ENCODE data around the gene SMKR1.
"Not testable (repeated sequence)": the region's sequence is repeated elsewhere in the genome, so short reads cannot be mapped to it uniquely, and the experiment has no call there.

Gene SMKR1

DNA sequence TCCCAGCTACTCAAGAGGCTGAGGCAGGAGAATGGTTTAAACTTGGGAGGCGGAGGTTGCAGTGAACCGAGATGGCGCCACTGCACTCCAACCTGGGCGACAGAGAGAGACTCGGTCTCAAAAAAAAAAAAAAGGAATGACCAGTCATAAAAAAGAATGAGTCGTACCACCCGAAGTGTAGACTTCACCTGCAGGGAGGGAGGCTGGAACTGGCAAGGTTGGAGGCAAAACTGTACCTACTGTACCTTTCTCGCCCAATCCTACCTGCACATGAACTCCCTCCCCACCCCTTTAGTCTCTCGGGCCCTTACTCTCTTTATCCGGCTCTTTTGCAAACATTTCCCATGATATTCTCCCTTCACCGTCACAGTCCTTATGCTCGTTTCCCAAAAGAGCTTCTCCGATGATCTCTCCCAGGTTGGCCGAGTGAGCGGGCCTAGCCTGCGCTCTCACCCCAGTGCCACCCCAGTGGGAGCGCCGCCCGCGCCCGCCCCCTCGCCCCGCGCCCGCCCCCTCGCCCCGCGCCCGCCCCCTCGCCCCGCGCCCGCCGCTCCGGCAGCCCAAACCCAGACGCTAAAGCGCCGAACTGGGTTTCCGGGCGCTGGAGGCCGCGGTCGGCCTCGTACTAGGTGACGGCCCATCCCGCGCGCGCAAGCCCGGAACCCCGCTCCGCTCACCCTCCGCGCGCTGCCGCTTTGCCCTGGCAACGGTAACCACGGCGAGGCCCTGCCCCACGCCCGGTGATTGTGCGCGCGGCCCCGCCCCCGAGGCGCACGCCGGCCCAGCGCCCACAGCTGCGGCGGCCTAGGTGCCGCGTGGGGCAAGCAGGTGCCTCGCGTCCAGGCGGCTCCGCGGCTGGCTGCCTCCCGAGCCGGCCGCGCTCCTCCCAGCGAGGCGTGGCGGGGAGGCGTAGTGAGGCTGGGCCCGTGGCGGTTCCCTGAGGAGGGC lies at the start of gene SMKR1:
Gene SMKR1 (plus strand): TSS at position 772 of the 948 bp plus-strand sequence. CDS start 294 bp downstream, outside the sequence.
- DNase-seq (ENCODE audit: low spot score) = peak; percentile 93

DNA sequence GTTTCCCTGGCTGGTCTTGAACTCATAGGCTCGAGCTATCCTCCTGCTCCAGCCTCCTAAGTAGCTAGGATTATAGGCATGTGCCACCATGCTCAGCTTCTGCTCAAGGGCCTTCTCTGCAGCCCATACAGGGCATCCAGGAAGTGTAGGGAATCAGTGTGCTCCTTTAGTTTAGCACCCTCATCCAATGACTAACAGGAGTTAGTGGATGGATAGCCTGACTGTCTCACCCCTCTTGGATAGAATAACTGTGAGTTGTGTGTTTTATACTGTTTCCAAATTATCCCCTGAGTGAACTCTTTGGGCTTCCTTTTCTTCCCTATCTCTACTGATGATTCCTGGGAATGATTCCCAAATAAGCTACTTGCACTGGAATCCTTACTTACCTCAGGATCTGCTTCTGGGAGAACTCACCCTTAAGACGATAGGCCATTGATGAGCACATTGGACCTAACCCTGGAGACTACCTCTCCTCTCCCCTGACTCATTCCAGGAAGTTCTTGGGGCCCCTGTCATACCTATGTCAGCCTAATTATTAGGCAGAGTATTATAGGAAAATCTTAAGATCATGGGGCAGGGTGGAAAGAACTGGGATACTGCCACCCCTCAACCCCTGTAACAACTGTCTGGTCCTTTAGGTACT lies 49.6 kb upstream of the SMKR1 start:
- peak; percentile 14 for DNase-seq (ENCODE audit: low spot score)

DNA sequence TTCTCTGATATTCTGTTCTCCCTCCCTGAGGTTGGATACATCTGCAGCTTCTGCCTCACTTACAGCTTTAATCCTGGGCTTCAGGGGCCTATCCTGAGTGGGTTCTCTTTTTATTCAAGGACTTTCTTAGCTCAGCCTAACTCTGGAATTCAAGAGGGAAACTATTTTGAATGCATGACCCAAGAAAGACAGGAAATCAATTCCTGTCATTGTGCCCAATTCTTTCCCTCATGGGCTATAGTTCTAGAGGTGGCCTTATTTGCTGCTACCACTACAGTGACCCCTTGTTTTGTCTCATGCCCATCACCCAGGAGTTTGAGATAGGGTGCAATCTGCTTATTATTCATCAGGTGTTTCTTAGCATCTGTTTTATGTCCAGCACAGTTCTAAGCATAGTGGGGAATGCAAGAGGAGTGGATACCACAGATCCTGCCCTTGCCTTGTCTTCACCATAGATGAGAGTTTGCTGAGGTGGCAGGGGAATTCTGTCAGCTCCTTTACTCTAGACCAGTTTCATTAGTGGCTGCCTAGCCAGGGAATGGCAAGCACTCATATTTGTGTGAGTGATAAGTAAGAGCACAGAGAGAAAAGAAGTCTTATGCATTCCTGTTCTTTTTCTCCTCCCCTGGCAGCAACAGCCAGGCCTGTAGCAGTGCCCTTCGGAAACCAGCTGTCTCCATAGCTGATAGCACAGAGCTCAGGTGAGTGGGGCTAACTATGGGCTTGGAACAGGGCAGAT lies 48.7 kb upstream of the SMKR1 start:
- no peak for DNase-seq (ENCODE audit: low spot score)

DNA sequence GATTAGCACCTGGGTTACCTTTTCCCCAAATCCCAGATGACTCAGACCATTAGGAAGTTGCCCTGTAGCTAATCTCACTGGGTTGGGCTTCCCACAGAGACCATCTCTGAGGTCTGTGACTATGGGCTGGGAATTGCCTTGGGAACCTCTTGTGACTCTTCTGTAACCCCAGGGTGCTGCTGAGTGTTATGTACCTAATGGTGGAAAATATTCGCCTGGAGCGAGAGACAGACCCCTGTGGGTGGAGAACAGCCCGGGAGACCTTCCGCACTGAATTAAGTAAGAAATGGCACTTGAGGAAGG lies 48.1 kb upstream of the SMKR1 start:
- peak; percentile 58 for DNase-seq (ENCODE audit: low spot score)

DNA sequence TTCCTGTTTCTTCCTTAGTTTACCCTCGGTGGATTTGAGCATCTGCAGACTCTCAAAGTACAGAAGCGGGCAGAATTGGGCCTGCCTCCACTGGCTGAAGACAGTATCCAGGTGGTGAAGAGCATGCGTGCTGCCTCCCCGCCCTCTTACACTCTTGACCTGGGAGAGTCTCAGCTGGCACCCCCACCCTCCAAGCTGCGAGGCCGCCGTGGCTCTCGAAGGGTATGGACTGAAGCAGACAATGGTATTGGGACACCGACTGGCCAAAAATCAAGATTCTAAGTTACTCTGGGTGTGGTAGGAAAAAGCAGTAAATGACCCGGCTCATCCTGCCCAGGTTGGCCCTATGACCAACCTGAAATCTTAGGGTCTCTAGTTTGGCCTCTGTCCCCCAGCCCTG lies 45.9 kb upstream of the SMKR1 start:
- DNase-seq (ENCODE audit: low spot score) = no peak

DNA sequence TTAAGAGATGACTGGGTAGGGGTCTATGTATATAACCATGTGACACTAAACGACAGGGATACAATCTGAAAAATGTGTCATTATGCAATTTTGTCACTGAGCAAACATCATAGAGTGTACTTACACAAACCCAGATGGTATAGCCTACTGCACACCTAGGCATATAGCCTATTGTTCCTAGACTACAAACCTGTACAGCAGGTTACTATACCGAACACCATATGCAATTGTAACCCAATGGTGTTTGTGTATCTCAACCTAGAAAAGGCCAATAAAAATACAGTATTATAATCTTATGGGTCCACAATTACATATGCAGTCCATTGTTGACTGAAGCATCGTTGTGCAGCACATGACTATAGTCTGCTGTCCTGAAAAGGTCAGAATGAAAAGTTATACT lies 45.2 kb upstream of the SMKR1 start:
- DNase-seq (ENCODE audit: low spot score) = no peak

DNA sequence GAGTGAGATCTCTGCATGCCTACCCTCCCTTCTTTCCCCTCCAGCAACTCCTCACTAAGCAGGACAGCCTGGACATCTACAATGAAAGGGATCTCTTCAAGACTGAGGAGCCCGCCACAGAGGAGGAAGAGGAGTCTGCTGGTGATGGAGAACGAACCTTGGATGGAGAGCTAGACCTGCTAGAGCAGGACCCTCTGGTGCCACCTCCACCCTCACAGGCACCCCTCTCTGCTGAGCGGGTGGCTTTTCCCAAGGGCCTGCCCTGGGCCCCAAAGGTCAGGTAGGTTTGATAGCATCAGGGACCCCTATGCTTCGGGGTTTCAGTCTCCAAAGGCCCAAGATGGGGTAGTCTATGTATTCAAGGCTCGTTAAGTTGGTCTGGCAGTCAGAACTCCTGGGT lies 44.2 kb upstream of the SMKR1 start:
- DNase-seq (ENCODE audit: low spot score) = no peak

DNA sequence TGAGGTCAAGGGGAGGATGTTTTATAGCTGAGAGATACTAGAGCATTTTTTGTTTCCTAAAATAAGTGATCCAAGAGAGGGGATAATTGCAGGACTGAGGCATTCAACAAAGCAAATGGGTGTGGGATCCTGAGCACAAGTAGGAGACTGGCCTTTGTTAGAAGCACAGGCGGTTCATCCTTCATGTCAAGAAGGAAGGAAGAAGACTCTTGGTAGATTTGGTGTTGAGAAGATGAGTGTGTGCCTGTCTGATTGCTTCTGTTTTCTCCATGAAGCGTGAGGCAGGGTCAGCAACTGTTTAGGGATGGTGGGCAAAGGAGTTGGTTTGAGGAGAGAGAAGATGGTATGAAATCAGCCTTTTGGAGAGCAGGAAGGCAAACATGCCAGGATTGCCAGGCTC lies 40.5 kb upstream of the SMKR1 start:
- no peak for DNase-seq (ENCODE audit: low spot score)

DNA sequence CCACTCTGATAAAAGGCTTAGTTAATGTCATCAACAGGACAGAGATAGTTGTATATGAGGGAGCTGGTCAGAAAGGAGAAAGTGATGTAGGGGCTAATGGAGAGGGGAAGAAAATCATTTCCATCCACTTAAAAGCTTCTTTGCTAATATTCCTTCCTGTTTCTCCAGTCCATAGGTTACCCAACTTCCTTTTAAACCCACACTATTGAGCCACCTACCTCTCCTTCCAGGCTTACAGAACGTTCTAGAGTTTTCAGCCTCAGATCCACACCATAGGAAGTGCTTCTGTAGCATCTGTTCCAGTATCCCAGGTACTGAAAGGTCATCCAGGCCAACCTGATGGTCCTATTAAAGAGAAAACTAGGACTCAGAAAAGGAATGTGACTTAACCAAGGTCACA lies 39.9 kb upstream of the SMKR1 start:
- no peak for DNase-seq (ENCODE audit: low spot score)

DNA sequence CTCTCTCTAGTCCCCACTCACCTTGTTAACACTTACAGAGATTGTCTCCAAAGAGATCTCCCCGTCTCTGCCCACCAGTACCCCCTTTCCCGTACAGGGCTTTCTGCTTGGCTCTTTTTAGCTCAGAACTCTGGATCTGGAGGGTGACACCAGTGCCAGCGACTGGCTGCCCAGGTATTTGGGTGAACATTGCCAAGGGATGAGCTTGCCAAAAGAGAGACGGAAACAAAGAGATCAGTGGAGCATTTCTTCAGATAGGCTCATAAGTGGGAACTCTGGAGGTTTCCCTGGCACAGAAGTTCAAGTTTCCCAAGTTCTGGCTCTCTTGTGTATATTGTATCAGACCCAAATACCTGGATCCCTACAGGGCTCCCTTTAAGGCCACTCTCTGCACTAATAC lies 38.1 kb upstream of the SMKR1 start:
- DNase-seq (ENCODE audit: low spot score) = no peak

DNA sequence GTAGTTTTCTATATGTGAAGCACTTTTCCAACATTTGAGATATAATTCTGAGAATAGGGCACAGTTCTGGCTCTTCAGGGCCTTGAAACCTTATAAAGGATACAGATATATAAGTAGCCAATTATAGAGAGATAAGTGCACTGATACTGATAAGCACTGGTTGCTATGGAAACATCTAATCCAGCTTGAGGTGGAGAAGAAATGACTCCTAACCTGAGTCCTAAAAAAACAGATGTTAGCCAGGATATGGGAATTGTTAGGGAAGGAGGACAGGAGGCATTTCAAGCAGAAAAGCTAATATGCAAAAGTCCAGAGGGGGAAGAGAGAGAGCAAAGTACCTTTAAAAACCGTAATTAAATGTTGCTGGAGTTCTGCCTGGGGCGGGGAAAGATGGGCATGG lies 37.3 kb upstream of the SMKR1 start:
- no peak for DNase-seq (ENCODE audit: low spot score)

DNA sequence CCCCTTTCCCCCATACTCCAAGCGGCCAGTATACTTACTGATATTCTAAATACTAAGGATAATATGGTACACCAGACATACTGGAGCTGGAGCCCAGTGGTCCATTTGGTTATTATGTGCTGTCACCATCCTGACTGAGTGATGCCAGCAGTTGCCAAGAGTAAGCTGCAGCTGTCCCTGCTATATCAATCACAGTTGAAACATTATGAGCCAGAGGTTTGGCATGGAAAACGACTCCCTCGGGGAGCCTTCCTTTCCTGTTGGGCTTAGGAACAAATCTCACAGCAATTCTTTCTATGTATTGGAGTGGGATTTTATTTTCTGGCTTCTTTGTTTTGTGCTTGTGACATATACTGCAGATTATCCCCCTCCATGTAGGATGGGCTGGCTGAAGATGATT lies 35.5 kb upstream of the SMKR1 start:
- DNase-seq (ENCODE audit: low spot score) = no peak

DNA sequence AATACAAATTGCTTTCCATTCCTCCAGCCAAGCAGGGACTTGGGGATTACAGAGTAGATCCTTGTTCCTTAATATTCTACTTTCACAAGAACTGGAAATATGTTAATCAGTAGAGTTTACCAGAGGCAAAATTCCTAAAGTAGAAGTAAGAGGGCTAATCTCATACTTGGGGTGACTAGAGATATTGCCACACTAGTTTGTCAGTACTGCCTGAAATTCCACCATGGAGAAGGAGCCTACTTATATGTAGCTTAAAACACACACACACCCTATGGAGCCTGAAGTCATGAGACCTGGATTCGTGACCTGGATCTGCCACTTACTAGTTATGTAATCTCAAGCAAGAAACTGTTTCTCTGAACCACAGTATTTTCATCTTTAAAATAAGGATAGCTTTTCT lies 34.2 kb upstream of the SMKR1 start:
- DNase-seq (ENCODE audit: low spot score) = no peak

DNA sequence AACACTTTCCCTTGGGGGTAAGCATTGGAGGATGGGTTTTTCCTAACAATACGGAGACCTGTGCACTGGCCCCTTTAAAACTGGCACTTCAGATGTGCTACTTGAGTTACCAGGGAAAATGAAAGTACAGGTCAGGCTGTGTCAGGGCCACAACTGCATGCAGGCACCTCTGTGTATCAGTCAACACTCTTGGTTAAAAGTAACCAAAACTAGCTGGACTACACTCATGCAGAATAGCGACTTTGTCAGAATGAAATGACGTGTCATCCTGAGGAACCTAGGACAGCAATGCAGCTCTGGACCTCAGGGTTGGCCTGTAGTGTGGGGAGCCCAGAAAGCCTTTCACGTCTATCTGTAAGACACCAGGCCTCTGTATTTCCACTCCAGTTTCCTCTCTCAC lies 33.8 kb upstream of the SMKR1 start:
- DNase-seq (ENCODE audit: low spot score) = no peak

DNA sequence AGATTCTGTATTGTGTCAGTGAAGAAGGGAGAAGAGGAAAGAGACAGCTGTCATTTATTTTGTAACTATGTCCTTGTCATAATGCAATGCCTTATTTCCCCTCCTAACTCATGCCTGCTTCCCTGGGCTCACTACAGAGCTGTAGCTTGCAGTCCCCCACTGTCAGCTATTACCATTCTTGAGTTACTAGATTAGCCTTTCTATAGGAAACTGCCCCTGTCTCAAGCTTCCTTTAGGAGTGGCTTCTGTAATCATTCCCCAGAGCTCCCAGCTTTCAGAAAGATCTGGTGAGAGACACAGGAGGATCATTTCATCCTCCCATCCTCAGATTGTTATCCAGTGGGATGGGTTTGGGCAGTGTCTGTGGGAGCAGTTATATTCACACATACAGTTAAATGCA lies 32.4 kb upstream of the SMKR1 start:
- no peak for DNase-seq (ENCODE audit: low spot score)

DNA sequence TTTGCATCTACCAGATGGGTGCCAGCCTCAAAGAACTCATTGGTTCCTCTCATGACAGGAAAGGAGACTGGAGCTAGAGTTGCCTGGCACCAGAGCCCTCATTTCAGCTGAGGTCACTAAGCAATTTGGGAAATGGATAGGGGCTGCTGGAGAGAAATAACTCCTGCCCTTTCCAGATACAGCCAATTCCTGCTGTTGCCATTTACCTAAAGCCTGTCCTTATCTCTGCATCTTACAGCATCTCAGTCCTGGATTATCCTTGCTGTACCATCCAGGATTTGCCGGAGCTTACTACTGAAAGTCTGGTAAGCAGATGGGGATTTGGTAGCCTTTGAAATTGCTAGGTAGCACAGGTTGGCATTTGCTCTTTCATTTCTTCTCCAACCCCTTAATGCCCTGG lies 31.9 kb upstream of the SMKR1 start:
- no peak for DNase-seq (ENCODE audit: low spot score)

DNA sequence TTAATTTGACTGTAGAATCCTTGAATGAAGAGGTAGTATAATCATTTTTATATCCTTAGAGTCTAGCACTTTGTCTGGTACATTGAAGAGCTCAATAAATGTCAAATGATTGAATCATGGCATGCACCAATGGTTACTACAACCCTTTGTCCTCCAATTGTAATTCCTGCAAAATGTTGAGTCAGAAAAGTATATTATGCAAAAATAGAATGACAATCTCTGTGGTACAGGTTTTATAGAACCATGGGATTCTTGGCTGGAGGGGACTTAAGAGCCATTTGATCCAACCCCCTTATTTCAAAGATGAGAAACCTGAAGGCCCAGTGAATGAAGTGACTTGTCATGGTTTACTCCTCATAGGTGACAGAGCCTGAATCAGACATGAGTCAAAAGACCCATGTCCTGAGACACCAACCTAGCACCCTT lies 30.9 kb upstream of the SMKR1 start:
- DNase-seq (ENCODE audit: low spot score) = no peak

DNA sequence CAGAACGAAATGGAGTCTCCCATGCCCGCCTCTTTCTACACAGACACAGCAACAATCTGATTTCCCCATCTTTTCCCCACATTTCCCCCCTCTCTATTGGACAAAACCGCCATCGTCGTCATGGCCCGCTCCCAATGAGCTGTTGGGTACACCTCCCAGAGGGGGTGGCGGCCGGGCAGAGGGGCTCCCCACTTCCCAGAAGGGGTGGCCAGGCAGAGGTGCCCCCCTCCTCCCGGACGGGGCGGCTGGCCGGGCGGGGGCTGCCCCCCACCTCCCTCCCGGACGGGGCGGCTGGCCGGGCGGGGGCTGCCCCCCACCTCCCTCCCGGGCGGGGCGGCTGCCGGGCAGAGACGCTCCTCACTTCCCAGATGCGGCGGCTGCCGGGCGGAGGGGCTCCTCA lies 26.4 kb upstream of the SMKR1 start:
- DNase-seq (ENCODE audit: low spot score) = not testable (repeated sequence)

DNA sequence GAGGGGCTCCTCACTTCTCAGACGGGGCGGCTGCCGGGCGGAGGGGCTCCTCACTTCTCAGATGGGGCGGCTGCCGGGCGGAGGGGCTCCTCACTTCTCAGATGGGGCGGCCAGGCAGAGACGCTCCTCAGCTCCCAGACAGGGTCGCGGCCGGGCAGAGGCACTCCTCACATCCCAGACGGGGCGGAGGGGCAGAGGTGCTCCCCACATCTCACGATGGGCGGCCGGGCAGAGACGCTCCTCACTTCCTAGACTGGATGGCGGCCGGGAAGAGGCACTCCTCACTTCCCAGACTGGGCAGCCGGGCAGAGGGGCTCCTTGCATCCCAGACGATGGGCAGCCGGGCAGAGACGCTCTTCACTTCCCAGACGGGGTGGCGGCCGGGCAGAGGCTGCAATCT lies 25.9 kb upstream of the SMKR1 start:
- not testable (repeated sequence) for DNase-seq (ENCODE audit: low spot score)

DNA sequence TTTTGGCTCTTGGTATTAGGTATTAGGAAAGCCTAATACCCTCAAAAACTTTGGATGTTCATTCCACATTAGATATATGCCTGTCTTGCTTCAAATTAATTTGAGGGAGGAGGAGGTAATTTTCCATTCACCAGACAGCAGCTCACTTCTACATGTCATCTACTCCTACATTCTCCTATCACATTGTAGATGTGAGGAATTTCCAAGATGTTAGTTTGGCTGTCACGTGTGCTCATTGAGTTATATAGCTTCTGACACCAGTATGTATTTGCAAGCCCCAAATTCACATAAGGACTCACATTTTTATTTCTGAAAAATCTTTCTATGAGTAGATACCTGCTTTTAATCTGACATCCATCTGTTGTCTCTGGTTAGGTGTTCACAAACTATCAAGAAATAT lies 22.5 kb upstream of the SMKR1 start:
- DNase-seq (ENCODE audit: low spot score) = no peak

DNA sequence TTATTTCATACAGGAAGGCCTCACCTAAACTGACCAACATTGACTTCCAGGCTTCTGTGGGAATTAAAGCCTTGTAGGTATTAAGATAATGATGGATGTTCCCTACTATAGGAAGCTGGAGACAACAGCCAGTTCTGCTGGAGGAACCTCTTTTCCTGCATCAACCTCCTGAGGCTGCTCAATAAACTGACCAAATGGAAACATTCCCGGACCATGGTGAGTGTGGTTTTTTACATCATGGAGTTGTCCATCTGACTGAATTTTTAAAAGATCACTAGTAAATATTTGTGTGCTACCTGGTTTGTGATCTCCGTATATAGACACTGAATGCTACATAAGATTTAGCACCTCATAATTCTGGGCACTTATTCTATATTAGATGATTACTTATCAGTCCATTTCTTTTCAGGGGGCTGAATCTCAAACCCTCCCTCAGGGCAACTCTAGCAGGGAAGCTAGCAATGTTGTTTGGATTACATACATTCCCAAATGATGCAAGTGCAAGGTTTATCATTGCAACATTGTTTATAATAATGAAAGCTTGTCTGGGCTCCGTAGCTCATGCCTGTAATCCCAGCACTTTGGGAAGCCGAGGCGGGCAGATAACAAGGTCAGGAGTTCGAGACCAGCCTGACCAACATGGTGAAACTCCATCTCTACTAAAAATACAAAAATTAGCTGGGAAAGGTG lies 21.5 kb upstream of the SMKR1 start:
- DNase-seq (ENCODE audit: low spot score) = no peak

DNA sequence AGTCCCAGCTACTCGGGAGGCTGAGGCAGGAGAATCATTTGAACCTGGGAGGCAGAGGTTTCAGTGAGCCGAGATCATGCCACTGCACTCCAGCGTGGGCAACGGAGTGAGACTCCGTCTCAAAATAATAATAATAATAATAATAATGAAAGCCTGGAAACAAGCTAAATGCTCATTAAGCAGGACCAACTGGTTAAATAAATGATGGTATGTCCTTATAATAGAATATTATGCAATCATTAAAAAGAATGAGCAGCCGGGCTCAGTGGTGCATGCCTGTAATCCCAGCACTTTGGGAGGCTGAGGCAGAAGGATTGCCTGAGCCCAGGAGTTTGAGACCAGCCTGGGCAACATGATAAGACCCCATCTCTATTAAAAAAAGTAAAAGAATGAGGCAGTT lies 21.0 kb upstream of the SMKR1 start:
- not testable (repeated sequence) for DNase-seq (ENCODE audit: low spot score)

All from LoVo (cell line).